IPS-18c (cell line): ENCODE measurements around the gene CARMIL1.

Source experiments
- H3K4me3 ChIP-seq: 2 replicates; pipeline ENCODE4 v1.7.0; 2013; ENCODE audit warnings: low read depth, mild to moderate bottlenecking, low read length, moderate library complexity; ENCODE audit not compliant: insufficient read depth
- H3K9me3 ChIP-seq: one replicate; pipeline ENCODE4 v1.6.1; 2013; ENCODE audit warnings: mild to moderate bottlenecking, low read length, moderate library complexity; ENCODE audit not compliant: control insufficient read depth, insufficient read depth

The CARMIL1 gene

DNA sequence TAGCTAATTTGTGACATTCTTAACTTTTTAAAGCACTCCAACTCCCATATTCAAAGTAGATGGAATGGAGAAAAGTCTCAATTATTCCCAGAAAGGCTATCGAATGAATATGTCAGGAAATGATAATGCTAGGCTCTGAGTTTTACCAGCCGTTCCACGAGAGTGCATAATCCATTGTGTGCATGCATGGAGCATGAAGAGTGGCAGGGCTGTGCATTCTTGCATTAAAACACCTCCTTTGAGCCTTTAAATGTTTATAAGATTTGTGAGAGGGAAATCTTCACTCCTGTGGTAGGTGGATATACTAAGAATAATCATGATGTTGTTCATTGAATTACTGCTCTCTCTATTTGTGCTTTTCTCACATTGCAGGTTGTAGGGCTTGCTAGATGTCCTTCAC lies 178.3 kb downstream of the CARMIL1 start:
- Histone ChIP-seq H3K4me3 (no peak overlapping the region), H3K9me3 (no peaks in the 10 kb centered on the region)

DNA sequence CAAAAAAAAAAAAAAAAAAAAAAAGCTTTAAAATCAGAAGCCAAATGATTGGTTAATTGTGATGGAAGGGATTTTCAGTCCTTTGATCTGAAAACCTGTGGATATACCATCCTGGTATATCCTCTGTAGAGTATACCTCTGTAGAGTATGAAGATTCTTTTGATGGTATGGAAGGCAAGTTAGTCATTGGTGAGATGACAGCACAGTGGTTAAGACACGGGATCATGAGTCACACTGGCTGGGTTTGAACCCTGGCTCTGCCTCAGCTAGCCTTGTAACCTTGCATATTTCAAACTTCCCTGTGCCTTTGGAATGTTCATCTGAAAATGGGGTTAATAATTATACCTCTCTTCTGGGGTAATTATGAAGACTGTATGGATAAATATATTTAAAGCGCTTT lies 179.3 kb downstream of the CARMIL1 start:
- H3K9me3 ChIP-seq = no peaks in the 10 kb centered on the region
- no peak overlapping the region for H3K4me3 ChIP-seq

DNA sequence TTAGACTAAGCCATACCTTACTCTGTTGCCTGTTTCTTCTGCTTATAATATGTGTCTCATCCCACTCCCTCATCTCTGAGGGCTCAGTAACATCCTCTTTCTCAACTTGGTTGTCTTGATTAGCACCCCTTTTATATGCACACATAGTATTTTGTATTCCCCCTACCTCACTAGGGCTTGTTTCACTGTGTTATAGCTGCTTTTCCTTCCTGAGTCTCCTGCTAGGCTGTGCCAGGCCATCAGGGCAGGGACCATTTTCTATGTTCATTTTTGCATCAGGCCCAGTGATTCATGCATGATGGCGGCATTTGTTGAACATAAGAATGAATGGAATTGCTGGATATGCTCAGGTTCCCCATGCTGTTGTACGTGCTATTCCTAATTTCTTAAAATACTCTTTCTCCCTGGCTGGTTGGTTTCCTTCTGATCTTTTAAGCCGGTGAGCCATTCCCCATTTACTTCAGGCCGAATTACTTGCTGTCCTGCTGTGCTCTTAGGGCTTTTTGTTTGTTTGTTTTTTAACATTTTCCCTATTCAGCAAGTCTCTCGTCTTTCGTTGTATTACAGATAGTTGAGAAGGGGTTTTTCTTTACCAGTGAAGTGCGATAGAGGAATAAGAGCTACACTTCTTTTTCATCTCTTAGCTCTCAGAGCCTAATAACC lies 183.2 kb downstream of the CARMIL1 start:
- H3K4me3 ChIP-seq = no peak overlapping the region
- H3K9me3 ChIP-seq = no peaks in the 10 kb centered on the region

DNA sequence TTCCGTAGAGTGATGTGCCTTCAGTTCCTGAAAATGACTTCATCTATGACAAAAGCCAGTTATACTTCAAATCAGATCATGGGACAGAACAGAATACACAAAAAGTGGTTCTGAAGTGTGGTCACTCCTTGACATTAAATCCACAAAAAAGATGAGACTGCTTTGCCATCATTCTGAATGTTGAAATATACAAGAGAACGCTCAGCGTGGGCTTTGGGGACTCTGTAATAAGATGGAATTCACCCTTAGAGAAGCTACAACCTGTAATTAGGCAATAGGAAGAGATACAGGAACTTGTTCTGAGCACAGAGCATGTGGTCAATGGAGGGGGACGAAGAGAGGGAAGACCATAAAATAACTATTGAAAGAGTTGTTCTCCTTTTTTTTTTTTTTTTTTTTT lies 184.3 kb downstream of the CARMIL1 start:
- H3K4me3 ChIP-seq = no peak overlapping the region

DNA sequence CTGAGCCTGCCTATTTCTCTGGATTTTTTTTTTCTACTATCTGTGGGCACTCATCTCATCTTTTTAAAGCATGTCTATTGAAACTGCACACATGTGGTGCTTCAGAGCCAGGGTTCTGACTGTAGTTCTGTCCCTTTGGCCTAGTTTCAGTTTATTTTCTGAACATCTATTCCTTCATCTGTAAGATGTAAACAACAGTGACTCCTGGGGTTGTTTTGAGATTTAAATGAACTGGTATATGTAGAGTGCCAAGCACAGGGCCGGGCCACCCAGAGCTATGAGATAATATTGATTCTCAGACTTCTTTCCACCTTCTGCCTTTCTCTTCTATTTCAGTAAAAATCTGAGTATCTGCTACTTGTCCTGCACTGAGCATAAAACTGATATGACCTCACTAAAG lies 185.1 kb downstream of the CARMIL1 start:
- H3K4me3 ChIP-seq = no peak overlapping the region
- no peaks in the 10 kb centered on the region for H3K9me3 ChIP-seq

More for the DNA sequence above, 184.3 kb downstream of the CARMIL1 start:
- H3K9me3 ChIP-seq = no peaks in the 10 kb centered on the region

DNA sequence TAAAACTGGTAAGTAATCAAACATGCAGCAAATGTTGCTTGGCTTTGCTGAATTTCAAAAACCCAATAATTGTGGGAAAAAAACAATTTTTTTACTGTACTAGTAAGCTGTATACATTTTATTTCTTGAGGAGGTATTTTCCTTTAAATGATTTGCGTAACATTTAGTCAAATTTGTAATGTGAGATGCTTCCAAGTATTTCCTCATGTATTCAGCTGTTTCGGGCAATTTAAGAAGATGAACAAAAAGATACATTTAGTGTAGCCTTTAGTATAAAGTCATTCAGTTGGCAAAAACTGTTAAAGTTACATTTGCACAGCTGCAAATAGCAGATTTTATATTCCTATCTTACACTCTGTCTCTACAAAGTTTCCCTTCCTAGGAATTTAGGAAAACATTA lies 186.8 kb downstream of the CARMIL1 start:
- H3K4me3 ChIP-seq = no peak overlapping the region
- H3K9me3 ChIP-seq = no peaks in the 10 kb centered on the region

DNA sequence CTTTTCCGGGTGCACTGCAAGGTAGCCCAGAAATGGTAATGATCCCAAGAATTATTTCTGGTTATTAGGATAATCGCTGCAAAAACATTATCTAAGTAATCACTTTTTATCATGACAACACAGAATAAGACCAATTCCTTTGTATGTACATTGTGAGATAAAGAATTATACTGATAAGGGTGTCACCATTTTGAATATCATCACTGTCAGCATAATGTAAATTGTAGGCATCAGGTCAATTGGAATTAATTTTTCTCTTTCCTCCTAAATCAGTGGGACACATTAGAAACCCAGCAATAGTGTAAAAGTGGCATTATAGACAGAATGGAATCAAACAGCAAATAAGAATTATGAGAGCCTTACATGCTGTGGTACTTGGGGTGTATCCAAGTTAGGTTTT lies 189.7 kb downstream of the CARMIL1 start:
- H3K4me3 ChIP-seq = no peak overlapping the region
- no peaks in the 10 kb centered on the region for H3K9me3 ChIP-seq

DNA sequence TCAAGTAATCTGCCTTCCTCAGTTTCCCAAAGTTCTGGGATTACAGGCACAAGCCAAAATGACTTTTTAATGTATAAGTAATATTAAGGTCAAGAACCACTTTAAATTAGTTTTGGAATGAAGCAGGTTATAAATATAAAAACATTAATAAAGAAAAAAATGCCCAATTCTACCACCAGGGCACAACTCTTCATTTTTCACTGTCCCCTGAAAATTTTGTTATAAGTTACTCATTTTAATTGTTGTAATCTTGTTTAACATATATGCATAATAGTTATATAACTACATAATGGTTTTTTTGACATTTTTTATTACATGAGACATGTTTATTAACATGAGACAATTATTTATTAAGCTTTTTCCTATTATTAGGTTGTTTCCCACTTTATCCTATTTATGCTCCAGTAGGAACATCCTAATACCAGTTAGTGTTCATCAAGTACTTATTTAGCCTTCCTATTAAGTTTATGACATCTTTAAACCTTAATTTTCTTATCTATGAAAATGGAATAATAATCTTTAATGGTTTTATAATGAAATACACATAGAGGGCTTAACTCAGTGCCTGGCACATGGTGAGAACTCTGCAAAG lies 190.7 kb downstream of the CARMIL1 start:
- no peak overlapping the region for H3K4me3 ChIP-seq
- H3K9me3 ChIP-seq = no peaks in the 10 kb centered on the region

DNA sequence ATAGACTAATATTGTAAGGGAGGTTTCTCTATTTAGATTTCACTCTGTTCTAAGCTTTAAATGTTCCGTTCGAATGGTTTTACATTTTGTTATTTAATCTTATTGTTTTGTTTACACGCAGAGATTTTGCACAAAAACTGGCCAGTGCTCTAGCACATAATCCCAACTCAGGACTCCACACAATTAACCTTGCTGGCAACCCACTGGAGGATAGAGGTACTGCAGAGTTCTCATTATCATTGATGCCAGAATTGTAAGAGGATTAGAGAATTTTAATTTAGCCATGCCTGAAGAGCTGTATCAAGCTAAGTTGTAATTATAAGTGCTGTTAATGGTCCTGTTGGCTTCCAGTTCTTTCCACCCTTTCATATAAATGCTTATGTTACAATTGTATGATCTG lies 193.1 kb downstream of the CARMIL1 start:
- no peaks in the 10 kb centered on the region for H3K9me3 ChIP-seq

DNA sequence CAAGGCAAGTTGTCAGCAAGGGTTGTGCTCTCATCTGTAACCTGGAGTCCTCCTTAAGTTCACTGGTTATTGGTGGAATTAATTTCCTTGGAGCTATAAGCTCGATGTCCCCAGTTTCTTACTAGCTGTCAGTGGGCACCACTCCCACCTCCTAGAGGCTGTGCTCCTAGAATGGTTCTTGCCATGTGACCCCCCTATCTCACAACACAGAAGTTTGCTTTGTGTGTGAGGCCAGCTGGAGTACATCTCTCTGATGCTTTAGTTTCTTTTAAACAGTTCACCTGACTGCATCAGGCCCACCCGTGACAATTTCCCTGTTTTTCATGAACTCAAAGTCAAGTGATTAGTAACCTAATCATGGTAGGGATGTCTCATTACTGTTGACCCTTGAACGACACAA lies 193.7 kb downstream of the CARMIL1 start:
- H3K4me3 ChIP-seq = no peak overlapping the region
- H3K9me3 ChIP-seq = no peaks in the 10 kb centered on the region

More for the DNA sequence above, 193.1 kb downstream of the CARMIL1 start:
- H3K4me3 ChIP-seq = no peak overlapping the region

DNA sequence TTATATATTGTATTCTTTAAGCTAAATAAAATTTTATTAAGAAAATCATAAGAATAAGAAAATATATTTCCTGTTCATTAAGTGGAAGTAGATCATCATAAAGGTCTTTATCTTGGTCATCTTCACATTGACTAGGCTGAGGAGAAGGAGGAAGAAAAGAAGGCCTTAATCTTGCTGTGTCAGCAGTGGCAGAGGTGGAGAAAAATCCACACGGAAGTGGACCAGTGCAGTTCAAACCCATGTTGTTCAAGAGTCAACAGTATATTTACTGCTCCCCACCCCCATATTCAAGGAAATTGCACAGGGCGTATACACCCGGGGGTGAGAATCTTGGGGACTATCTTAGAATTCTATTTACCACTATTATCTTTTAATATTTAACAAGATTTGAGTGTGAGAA lies 194.3 kb downstream of the CARMIL1 start:
- Histone ChIP-seq H3K9me3 (no peaks in the 10 kb centered on the region), H3K4me3 (no peak overlapping the region)

DNA sequence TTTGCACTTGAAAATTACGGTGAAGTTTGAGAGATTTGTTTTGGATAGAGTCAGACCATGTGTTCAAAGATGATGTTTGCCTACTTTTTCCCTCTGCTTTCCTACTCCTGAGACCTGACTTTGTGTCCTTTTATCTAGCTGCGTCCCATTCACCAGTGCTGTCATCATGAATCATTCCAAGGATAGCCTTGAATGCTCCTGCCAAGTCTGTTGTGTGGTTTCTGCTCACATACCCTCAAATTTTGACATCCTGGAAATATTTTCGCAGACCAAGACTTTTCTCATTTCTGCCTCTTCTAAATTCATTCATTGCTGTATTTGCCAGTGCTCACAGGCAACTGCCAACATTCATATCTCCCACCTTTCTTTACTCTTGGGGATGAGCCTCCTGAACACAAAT lies 197.0 kb downstream of the CARMIL1 start:
- H3K9me3 ChIP-seq = no peaks in the 10 kb centered on the region
- H3K4me3 ChIP-seq = no peak overlapping the region

DNA sequence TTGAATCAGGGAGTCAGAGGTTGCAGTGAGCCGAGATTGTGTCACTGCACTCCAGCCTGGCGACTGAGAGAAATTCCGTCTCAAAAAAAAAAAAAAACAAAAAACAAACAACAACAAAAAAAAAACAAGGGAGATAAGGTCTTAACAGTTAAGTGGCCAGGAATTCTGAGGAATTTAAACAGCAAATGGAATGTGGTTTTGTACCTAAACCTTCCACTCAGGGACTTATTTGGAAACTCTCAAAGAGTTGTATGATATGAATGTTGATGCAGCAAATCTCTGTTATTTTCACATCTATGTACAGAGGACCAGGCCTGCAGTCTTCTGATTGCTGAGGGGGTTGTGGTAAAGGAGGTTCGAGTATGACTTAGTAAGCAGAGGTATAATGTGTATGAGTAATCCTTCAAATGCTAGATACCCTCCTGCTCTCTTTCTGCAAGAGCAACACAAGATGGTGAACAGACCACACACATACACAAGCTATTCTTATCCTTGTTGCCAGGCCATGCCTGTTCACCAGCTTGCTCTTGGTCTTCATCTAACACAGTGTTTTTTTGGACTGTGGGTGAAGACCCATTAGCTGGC lies 197.9 kb downstream of the CARMIL1 start:
- no peak overlapping the region for H3K4me3 ChIP-seq
- no peaks in the 10 kb centered on the region for H3K9me3 ChIP-seq

DNA sequence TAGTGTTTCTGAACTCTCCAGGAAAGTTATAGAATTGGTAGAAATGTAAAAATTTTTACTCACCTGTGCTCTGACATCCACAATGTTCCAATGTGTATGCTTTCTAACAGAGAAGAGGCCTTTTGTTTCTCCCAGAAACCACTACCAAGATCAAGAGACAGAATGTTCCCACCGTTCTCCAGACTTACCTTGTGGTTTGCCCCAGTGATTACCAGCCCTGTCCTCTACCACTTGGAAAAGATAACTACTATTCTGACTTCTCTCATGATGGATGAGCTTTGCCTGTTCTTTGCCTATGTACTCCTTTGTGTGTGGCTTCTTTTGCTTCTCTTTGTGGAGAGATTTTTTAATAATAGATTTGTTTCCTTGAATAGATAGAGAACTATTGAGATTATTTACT lies 199.8 kb downstream of the CARMIL1 start:
- H3K9me3 ChIP-seq = no peaks in the 10 kb centered on the region
- no peak overlapping the region for H3K4me3 ChIP-seq

DNA sequence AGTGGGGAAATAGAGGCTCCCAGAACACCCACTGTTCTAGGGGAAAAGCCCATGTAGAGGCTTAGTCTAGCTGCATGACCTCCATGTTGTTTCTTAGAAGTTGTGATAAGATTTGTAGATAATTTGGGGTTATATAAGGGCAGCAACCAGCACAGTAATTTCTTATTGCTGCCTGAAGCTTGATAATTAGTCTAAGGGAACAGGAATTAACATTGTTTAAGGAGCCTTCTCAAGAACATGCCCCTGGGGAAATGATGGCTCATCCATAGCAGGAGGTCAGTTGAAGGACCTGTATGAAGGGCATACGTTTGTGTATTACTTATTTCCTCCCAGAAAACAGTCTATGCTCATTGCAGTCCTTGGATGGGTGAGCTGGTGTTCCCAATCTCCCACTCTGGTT lies 202.1 kb downstream of the CARMIL1 start:
- Histone ChIP-seq H3K9me3 (no peaks in the 10 kb centered on the region), H3K4me3 (no peak overlapping the region)

DNA sequence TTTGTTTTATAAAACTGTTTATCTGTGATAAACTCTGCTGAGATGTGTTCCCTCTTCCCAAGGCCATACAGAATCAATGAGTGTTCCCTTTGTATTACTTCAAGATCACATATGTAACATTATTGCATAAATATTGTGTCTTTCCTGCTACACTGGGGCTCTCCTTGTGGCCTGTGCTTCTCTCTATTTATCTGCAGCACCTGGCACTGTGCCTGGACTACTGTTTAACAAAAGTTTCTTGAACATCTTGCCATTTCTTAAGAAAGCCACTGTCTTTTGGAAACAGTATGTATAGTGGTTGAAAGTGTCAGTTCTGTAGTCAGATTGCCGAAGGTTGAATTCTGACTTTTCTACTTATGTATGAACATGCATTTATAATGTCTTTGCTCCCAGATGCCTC lies 203.8 kb downstream of the CARMIL1 start:
- Histone ChIP-seq H3K9me3 (no peaks in the 10 kb centered on the region), H3K4me3 (no peak overlapping the region)

DNA sequence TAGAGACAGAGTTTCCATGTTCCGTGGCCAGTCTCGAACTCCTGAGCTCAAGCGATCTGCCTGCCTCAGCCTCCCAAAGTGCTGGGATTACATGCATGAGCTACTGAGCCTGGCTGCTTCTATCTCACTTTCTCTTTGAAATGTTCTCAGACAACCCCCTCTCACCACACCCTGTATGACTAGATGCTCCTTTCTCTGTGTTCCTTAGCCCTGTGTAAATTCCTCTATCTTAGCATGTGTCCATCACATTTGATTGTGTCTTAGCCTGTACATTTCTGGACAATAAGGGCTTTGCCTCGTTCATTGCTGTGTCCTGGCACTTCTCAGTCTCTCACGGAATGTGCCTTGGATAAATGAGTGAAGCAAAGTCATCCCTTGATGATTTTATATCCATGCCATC lies 204.8 kb downstream of the CARMIL1 start:
- Histone ChIP-seq H3K9me3 (no peaks in the 10 kb centered on the region), H3K4me3 (no peak overlapping the region)

DNA sequence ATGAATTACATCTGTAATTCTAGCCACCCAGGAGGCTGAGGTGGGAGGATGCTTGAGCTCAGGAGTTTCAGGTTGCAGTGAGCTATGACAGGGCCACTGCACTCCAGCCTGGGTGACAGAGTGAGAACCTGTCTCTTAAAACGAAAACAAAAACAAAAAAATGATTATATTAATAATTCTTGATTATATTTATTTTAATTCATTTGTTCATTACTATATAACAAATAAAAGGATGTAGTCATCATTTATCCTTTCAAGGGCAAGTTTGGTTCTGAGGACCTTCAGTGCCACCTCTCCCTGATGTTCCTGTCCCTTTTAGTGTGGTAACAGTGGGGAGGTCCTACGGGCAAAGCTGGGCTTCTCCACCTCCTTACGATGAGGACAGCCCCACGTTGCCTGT lies 205.7 kb downstream of the CARMIL1 start:
- H3K4me3 ChIP-seq = no peak overlapping the region
- H3K9me3 ChIP-seq = no peaks in the 10 kb centered on the region
